ENCODE measurements around the gene ADARB1.

Gene ADARB1

DNA sequence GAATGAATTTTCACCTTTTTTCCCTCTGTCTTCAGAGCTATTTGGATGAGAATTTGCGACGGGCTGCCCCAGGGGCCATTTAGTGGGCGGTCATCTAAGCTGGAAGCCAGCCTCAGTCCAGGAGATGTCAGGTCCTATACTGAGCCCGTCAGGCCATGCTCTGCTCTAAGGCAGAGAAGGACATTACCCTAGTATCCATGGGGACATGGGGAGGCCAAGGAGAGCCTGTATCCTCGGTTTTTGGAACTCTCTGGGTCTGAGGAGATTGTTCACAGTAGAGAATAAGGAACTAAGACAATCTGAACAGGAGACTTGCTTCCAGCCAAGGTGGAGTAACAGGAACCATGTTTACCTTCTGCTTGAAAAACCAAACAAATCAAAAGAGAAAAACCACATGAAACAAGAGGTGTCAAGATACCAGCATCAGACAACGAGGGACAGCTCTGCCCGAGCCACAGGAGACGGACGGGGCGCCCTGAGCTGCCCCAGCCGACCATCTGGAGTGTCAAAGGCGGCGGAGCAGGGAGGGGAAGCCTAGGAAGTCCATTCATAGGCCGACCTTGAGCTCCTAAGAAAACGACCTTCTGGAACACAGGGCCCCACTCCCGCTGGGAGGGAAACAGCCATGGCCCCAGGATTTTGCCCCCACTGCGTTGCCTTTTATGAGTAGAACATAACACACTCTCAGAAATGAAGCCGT is 20.0 kb upstream of the ADARB1 start:
- H3K4me3 ChIP-seq (ENCODE audit: low read depth, low read length) = no peak overlapping the region

DNA sequence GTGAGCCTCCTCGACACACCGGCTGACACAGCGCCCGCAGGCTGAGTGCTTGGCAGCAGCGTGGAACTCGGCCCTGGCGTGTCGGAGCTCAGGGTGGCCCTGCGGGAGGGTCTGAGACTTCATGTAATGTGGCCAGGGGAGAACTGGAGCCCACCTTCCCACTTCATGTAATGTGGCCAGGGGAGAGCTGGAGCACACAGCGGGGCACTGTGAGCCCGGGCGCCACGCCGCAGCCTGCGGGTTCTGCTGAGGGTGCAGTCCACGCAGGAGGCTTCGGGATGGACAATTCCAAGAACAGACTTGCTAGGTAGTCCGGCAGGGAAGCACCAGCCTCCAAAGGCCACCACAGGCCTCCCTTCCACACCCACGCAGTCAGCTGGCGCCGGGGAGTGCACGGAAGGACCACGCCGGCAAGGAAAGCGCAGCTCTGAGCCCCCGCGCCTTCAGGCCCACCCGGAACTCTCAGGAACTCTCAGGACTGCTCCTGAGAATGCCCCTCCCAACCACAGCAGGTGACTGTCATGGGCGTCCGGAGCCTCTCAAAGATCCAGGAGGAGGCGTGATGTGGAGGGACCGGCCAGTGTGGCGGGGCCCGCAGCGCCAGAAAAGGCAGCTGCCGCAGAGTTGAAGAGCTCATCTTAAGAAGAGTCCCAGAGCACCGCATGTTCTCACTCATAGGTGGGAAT is 19.3 kb upstream of the ADARB1 start:
- no peak overlapping the region for H3K4me3 ChIP-seq (ENCODE audit: low read depth, low read length)

GRCh38 chr21:45055861-45056260 is 18.5 kb upstream of the ADARB1 start:
- H3K4me3 ChIP-seq (ENCODE audit: low read depth, low read length) = no peak overlapping the region

DNA sequence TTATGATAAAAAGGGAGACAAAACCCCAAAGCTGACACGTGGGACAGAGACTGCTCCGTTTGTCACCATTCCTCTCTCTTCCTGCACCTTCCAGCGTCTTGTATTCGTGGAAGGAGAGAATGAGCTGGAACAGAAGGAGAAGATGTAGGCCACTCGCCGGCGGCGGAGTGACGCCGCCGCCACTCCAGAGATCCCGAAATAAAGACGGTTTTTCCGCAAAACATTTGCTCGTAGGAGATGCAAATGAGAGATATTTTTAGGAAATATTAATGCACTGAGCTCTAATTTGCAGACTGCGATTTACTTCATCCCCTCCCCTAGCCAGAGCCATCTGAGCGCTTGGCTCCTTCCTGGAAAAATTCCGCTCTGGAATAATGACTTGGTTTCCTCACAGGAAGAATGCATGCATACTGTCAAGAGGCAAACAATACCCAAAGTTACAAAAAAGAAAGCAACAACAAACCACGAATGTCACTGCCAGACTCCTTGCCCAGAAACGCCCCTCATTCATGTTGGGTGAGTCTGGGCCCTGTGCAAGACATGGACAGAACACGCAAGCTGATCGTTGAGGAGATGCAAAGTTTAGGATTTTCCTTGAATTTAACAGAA is 18.0 kb upstream of the ADARB1 start:
- no peak overlapping the region for H3K4me3 ChIP-seq (ENCODE audit: low read depth, low read length)

DNA sequence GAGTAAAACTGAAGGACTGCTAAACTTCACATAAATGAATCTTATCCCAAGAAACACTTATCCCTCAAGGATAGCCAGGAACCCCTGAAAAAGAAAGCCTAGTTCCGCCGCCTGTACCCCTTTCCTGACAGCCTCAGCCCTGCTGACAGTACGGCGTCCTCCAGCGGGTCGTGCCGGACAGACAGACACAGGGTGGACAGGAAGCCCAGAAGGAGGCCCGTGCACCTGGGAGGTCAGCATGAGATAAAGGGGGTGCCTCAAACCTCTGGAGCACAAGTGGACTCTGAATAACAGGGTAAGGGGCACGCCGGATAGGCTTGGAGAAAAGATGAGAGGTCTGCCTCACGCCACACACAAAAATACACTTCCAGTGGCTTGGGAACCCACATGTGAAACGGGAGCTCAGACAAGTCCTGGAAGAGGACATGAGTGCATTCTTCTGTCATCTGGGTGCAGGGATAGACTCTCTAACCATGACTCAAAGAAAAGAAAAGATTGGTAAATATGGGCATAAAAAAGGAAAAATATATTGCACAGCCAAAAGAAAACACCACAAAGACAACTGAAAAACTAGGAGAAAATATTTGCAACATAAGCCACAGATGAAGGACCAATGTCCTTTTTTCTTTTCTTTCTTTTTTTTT is 17.3 kb upstream of the ADARB1 start:
- no peak overlapping the region for H3K4me3 ChIP-seq (ENCODE audit: low read depth, low read length)

- H3K4me3 ChIP-seq (ENCODE audit: low read depth, low read length) = no peak overlapping the region
Measured at GRCh38 chr21:45057886-45058285, 16.5 kb upstream of the ADARB1 start.

- no peak overlapping the region for H3K4me3 ChIP-seq (ENCODE audit: low read depth, low read length)
Measured at GRCh38 chr21:45059121-45059520, 15.3 kb upstream of the ADARB1 start.

DNA sequence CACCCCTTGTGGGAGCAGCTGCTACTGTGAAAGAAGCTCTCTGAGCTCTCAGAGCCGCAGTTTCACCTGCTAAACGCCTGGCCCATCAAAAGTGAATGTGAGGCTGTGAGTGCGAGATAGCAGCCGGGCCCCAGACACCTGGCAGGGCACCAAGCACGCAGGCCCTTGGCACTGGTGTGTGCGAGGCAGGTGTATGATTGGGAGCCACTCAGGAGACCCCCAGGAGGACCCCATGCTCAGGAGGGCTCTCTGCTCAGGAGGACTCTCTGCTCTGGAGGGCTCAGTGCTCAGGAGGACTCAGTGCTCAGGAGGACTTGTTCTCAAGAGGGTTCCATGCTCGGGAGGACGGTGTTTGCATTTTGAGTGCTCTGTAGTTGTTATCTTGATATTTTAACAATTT is 14.3 kb upstream of the ADARB1 start:
- H3K4me3 ChIP-seq (ENCODE audit: low read depth, low read length) = no peak overlapping the region

GRCh38 chr21:45060675-45061311 is 13.6 kb upstream of the ADARB1 start:
- H3K4me3 ChIP-seq (ENCODE audit: low read depth, low read length) = no peak overlapping the region

GRCh38 chr21:45064091-45064490 is 10.3 kb upstream of the ADARB1 start:
- H3K4me3 ChIP-seq (ENCODE audit: low read depth, low read length) = no peak overlapping the region

DNA sequence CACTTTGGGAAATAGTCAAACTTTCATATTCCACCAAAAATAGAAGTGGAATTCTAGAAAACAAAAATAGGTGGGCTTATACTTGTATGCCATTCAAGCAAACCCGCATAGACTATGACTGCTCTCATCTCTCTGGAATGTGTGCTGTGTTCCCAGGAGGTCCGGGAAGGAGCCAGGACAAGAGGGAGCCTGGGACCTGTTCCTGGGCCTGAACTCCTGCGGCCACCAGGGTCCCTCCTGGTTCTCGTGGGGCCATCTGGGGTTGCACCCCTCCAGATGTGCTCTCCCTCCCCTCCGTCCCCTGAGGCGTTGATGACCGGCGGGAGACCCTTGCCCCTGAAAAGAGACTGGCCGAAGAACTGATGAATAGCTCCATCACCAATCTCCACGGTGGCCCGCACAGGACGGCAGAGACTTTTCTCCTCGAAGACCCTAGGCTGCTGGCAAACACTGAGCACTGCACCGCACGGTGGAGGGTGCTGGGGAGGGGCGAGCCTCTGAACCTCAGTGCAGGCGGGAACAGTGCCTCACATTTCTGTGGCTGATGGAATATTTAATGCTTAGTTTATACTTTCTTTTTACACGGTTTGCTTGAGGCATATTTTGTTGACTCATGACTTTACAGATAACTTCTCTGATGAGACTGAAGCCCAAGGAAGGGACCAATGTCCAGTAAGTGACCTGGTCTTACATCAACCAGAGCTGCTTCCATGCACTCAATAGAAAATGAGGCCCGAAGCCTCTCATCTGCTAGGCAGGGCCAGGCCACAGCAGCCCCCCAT is 9.6 kb upstream of the ADARB1 start:
- H3K4me3 ChIP-seq (ENCODE audit: low read depth, low read length) = no peak overlapping the region

- no peak overlapping the region for H3K4me3 ChIP-seq (ENCODE audit: low read depth, low read length)
Measured at GRCh38 chr21:45067462-45068285, 6.7 kb upstream of the ADARB1 start.

DNA sequence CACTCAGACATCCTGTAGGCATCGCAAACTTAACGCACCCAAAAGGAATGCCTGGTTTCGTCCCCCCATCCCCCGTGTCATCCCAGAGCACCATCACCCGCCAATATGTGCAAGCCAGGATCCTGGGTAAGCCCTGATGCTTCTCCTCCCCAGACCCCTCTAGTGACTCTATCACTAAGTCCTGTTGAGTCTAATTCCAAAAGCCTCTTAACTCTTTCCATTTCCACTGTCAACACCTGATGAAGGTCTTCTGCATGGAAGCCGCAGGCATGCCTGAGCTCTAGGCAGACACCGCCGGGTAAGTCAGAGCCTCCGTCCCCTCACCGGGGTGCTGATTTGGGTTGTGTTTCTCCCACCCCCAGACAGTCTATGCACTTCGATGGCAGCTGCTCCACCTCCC is 5.3 kb upstream of the ADARB1 start:
- H3K4me3 ChIP-seq (ENCODE audit: low read depth, low read length) = no peak overlapping the region

DNA sequence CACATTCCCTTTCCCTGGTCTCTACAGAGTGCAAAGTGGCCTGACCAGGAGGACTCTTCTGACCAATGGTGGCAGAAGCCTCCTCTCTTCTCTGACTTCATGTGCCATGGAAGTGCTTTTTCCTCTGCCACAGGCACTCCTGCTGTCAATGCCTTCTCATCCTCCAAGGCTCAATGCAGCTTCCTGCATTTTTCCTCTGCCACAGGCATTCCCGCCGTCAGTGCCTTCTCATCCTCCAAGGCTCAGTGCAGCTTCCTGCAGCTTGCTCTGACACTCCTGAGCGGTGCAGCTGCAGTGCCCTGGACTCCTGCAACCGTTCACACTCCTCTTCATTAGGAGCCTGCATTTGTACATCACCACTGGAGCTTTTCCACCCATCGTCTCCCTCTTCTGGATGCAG is 4.7 kb upstream of the ADARB1 start:
- no peak overlapping the region for H3K4me3 ChIP-seq (ENCODE audit: low read depth, low read length)

- no peak overlapping the region for H3K4me3 ChIP-seq (ENCODE audit: low read depth, low read length)
Measured at GRCh38 chr21:45071078-45071873, 3.1 kb upstream of the ADARB1 start.

- no peak overlapping the region for H3K4me3 ChIP-seq (ENCODE audit: low read depth, low read length)
Measured at GRCh38 chr21:45071874-45072737, 2.3 kb upstream of the ADARB1 start.

DNA sequence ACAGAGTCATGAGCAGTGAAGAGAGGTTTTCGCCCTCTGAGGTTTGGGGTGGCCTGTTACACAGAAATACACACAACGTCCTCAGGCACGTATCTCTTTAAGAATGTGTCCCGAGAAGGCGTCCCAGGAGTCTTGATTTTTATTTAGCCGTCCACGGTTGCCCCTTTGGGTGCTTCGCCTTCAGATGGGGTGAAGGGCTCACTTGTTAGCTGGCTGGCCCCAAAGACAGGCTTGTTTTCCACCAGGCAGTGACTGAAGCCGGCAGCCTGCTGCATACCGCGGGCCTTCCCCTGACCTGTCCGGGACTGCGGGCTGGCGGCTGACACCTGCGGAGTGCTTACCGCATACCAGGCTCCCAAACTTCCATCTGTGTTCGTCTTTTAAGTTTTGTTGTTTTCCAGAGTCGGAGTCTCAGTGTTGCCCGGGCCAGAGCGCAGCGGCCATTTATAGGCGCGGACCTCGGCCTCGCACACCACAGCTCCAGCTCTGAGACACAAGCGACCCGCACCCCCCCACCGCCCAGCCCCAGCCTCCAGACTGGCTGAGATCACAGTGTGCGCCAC is 1.6 kb upstream of the ADARB1 start:
- no peak overlapping the region for H3K4me3 ChIP-seq (ENCODE audit: low read depth, low read length)
